CD4-positive, alpha-beta memory T cell (primary cell): ENCODE measurements around the gene SEC16A. TPM values are rescaled to one million over a fixed set of nuclear protein-coding genes. Genes with fewer than 3 reads are reported as not detected.

Experiments
- CTCF ChIA-PET: fragments of 350-600 bp; sonication (Branson Sonifier 250); formaldehyde crosslinking; loops from one replicate; lab custom pipeline; 2021; ENCODE audit warnings: inconsistent platforms; ENCODE audit not compliant: partially characterized antibody; lab: Charles Lee
- POLR2A ChIA-PET: fragments of 350-600 bp; sonication (Branson Sonifier 250); formaldehyde crosslinking; loops from one replicate; lab custom pipeline; 2021; ENCODE audit not compliant: partially characterized antibody; lab: Charles Lee
- DNase-seq, 5 donors: peaks; one replicate each; pipeline versions ENCODE4 v3.0.0 to v3.0.0-alpha.2; 2020 to 2022; ENCODE audit warnings: mixed read lengths in 1 of 5
- H3K27ac ChIP-seq: one replicate; pipeline ENCODE4 v1.7.0; 2013; ENCODE audit warnings: low read depth, low read length
- H3K27me3 ChIP-seq: 2 replicates; pipeline ENCODE4 v1.7.0; 2013; ENCODE audit warnings: mild to moderate bottlenecking, low read length, moderate library complexity; ENCODE audit not compliant: insufficient read depth
- H3K36me3 ChIP-seq: 2 replicates; pipeline ENCODE4 v1.7.0; 2013; ENCODE audit warnings: mild to moderate bottlenecking, low read length, moderate library complexity; ENCODE audit not compliant: insufficient read depth
- H3K4me1 ChIP-seq: 2 replicates; pipeline ENCODE4 v1.7.0; 2013; ENCODE audit warnings: mild to moderate bottlenecking, low read length, moderate library complexity; ENCODE audit not compliant: insufficient read depth
- H3K4me3 ChIP-seq, 2 donors: one replicate each; pipeline ENCODE4 v1.7.0; 2013; ENCODE audit warnings: low read length in 2 of 2, mild to moderate bottlenecking in 1 of 2
- H3K9me3 ChIP-seq, 2 donors: one replicate each; pipeline ENCODE4 v1.7.0; 2013; ENCODE audit warnings: low read length in 2 of 2, control low read depth in 1 of 2; ENCODE audit not compliant: control insufficient read depth in 1 of 2
- H3K27ac Mint-ChIP-seq, 7 donors: one replicate each; pipeline ENCODE4 v1.8.0; 2020 to 2021; ENCODE audit warnings: mixed read lengths in 7 of 7, mild to moderate bottlenecking in 6 of 7, inconsistent platforms in 3 of 7, moderate library complexity in 3 of 7
- H3K27me3 Mint-ChIP-seq, 2 donors: one replicate each; pipeline ENCODE4 v1.8.0; 2020 to 2021; ENCODE audit warnings: mixed read lengths in 2 of 2
- H3K36me3 Mint-ChIP-seq, 2 donors: one replicate each; pipeline ENCODE4 v1.8.0; 2020 to 2021; ENCODE audit warnings: mixed read lengths in 2 of 2, inconsistent platforms in 1 of 2, mild to moderate bottlenecking in 1 of 2
- H3K4me1 Mint-ChIP-seq, 4 donors: one replicate each; pipeline ENCODE4 v1.8.0; 2020 to 2021; ENCODE audit warnings: mixed read lengths in 4 of 4, mild to moderate bottlenecking in 1 of 4
- H3K4me3 Mint-ChIP-seq, 8 donors: one replicate each; pipeline ENCODE4 v1.8.0; 2020 to 2021; ENCODE audit warnings: mixed read lengths in 8 of 8, mild to moderate bottlenecking in 7 of 8, moderate library complexity in 6 of 8, inconsistent platforms in 3 of 8
- H3K9me3 Mint-ChIP-seq, 8 donors: one replicate each; pipeline ENCODE4 v1.8.0; 2020 to 2021; ENCODE audit warnings: mixed read lengths in 8 of 8, mild to moderate bottlenecking in 5 of 8, inconsistent platforms in 3 of 8, moderate library complexity in 1 of 8
- intact Hi-C: fragments of 100-400 bp; cut with micrococcal nuclease; formaldehyde crosslinking; loops from one replicate; pipeline ENCODE4 v1.15.1; 2023
- polyA plus RNA-seq, 2 donors: library from polyadenylated mRNA; unstranded; fragments of 300-500 nt; fragmentation: Illumina TruSeq; gene quantifications; one replicate each; pipeline ENCODE4 v1.2.3, GENCODE V29; 2021
- total RNA-seq, 2 experiments: library from RNA; stranded (reverse); gene quantifications; one replicate each; pipeline ENCODE4 v1.2.3, GENCODE V29; 2021

The SEC16A gene
- total and polyA plus RNA-seq, 4 experiments from 2014 or later: 6.6 to 87.7 (median 61.1) TPM

DNA sequence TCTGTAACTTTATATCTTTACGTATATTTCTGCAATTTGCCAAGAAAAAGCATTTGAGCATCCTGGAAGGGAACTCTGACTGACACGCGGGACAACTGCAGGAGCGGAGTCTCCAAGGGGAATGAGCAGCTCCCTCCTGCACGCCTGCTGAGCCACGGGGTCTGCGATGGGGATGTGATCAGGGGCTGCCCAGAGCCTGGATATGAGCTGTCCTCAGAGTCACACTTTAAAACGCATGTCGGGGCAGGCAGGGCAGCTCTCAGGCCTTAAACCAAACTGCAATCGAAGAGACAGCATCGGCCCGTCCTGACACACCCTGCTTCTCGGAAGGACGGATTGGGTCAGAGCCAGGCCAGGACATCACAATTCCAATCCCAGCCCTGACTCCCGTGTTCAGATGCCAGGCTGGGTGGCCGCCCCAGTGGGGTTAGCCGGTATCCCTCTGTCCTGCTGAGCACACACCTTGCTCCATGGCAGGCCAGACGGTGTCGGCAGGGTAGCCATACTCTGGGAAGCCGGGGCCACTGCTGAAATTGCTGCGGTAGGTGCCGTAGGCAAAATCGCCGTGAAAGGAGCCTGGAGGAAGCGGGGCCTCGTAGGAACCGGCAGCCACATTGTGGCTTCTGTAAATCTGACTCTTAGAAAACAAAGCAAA, 17.2 kb downstream of the SEC16A start:
- H3K4me1 ChIP-seq: no peaks in the 10 kb centered on the region
- no peak overlapping the region for H3K4me3 Mint-ChIP-seq
- no peaks in the 10 kb centered on the region for H3K9me3 ChIP-seq
- H3K36me3 Mint-ChIP-seq: peaks cover 29 to 81% of the 10 kb centered on the region in 2 donors
- H3K27me3 Mint-ChIP-seq: no peaks in the 10 kb centered on the region
- H3K9me3 Mint-ChIP-seq: peaks cover 0 to 2% (median 0%) of the 10 kb centered on the region in 8 donors
- intact Hi-C loops: no loop called here
- DNase-seq: peak in 1 of 5 donors; percentile 13
- ChIA-PET CTCF (no interaction called here), POLR2A (no interaction called here)
- no peaks in the 10 kb centered on the region for H3K27me3 ChIP-seq
- peaks cover 94% of the 10 kb centered on the region for H3K36me3 ChIP-seq
- no peak overlapping the region for H3K4me3 ChIP-seq
- H3K4me1 Mint-ChIP-seq: no peaks in the 10 kb centered on the region
- H3K27ac ChIP-seq: no peak overlapping the region
- no peak overlapping the region for H3K27ac Mint-ChIP-seq

DNA sequence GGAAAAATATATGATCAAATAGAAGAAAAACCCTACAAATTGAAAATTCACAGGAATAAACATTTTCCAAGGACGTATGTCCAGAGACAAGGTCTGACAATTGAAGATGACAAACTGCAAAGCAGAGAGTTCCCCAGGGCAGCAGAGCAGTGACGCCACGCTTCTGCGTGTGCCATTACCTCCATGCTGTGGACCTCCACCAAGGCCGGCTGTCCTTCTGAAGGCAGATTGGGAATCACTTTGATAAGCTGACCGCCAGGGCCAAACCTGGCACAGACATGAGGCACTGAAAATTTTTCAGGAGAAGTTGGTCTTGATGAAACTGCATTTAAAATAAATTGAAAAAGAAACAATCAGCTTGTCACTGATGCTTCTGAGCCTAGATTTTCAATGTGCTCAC, 18.6 kb downstream of the SEC16A start:
- no peak overlapping the region for H3K4me3 ChIP-seq
- no peaks in the 10 kb centered on the region for H3K4me1 Mint-ChIP-seq
- ChIA-PET CTCF (no interaction called here), POLR2A (no interaction called here)
- no peaks in the 10 kb centered on the region for H3K27me3 ChIP-seq
- intact Hi-C loops: no loop called here
- H3K36me3 Mint-ChIP-seq: peaks cover 35 to 79% of the 10 kb centered on the region in 2 donors
- H3K9me3 Mint-ChIP-seq: peaks cover 0 to 2% (median 0%) of the 10 kb centered on the region in 8 donors
- no peak overlapping the region for H3K27ac Mint-ChIP-seq
- no peaks in the 10 kb centered on the region for H3K27me3 Mint-ChIP-seq
- H3K27ac ChIP-seq: no peak overlapping the region
- H3K4me3 Mint-ChIP-seq: no peak overlapping the region
- H3K9me3 ChIP-seq: no peaks in the 10 kb centered on the region
- peaks cover 90% of the 10 kb centered on the region for H3K36me3 ChIP-seq
- no peak for DNase-seq
- no peaks in the 10 kb centered on the region for H3K4me1 ChIP-seq

DNA sequence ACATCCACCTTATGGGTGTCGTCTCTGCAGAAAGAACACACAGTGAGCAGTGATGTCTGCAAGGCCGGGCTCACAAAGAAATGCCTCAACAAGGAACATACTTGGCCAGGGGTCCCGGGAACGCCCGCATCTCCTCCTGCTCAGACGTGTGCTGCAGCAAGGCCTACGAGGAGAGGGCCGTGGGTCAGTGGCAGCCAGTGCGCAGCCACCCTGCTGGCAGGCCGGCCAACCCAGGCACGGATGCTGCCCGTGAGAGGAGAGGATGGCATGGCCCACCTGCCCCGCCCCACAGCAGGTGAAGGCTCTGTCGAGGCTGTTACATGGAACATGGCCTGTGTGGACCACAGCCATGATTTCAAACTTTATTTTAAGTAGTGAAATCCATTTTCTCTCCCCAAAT, 19.3 kb downstream of the SEC16A start:
- H3K36me3 ChIP-seq: peaks cover 89% of the 10 kb centered on the region

DNA sequence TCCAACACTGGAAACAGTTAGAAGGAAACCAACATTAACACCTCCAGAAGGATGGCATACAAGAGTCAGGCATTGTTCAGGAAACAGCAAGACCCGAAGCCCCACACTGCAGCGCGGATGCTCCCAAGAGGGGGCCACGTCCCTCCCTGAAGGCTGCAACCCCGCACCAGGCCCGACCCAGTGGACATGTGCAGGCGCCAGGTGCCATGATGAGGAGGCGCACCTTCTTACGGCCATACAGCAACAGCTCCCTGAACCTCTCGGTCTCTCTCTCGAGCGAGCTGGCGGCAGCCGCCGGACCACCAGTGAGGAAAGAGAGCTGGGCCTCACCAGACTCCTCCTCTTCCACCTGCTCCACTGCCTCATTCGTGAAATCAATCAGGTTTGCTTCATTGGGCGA, 20.2 kb downstream of the SEC16A start:
- H3K36me3 Mint-ChIP-seq: peaks cover 39 to 81% of the 10 kb centered on the region in 2 donors
- H3K9me3 Mint-ChIP-seq: peaks cover 0 to 2% (median 0%) of the 10 kb centered on the region in 8 donors
- H3K4me1 ChIP-seq: no peaks in the 10 kb centered on the region
- no peaks in the 10 kb centered on the region for H3K4me1 Mint-ChIP-seq
- H3K27me3 ChIP-seq: no peaks in the 10 kb centered on the region
- no peak overlapping the region for H3K4me3 Mint-ChIP-seq
- no peaks in the 10 kb centered on the region for H3K27me3 Mint-ChIP-seq
- POLR2A ChIA-PET: no interaction called here
- peaks cover 90% of the 10 kb centered on the region for H3K36me3 ChIP-seq
- peak in 1 of 5 donors; percentile 28 for DNase-seq
- H3K4me3 ChIP-seq: no peak overlapping the region
- H3K27ac Mint-ChIP-seq: no peak overlapping the region
- CTCF ChIA-PET: interaction anchor here (0.7 kb wide), 1 partner anchor 23 kb away, joined by 3 read pairs; no protein-coding TSS in a partner anchor
- H3K27ac ChIP-seq: no peak overlapping the region
- H3K9me3 ChIP-seq: no peaks in the 10 kb centered on the region
- intact Hi-C loops: no loop called here

More for the DNA sequence above, 19.3 kb downstream of the SEC16A start:
- H3K36me3 Mint-ChIP-seq: peaks cover 42 to 80% of the 10 kb centered on the region in 2 donors
- Histone ChIP-seq H3K4me1 (no peaks in the 10 kb centered on the region), H3K4me3 (no peak overlapping the region), H3K27ac (no peak overlapping the region), H3K27me3 (no peaks in the 10 kb centered on the region), H3K9me3 (no peaks in the 10 kb centered on the region)
- H3K27ac Mint-ChIP-seq: no peak overlapping the region
- H3K27me3 Mint-ChIP-seq: no peaks in the 10 kb centered on the region
- intact Hi-C loops: no loop called here
- no peak overlapping the region for H3K4me3 Mint-ChIP-seq
- H3K9me3 Mint-ChIP-seq: peaks cover 0 to 2% (median 0%) of the 10 kb centered on the region in 8 donors
- DNase-seq: no peak
- POLR2A ChIA-PET: no interaction called here
- H3K4me1 Mint-ChIP-seq: no peaks in the 10 kb centered on the region
- CTCF ChIA-PET: no interaction called here

DNA sequence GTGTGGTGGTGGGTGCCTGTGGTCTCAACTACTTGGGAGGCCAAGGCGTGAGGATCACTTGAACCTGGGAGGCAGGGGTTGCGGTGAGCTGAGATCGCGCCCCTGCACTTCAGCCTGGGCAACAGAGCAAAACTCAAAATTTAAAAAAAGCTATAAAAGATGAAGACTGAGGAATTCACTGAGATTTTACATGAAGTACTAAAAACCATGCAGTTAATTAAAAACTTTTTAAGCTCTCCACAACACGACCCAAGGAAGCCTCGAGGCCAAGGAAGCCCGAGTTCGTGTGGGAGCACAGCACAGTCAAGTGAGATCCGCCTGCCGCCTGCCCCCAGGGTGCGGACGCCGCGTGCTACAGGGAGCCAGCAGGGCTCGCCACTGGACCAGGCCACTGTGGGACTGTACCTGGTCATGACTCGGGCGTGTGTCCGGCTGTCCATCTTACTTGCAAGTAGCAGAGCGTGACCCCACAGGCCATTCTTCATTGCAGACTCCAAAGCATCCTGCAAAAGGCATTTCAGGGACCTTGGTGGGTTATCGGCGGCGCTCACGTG, 22.0 kb downstream of the SEC16A start:
- Histone ChIP-seq H3K9me3 (no peaks in the 10 kb centered on the region), H3K27me3 (no peaks in the 10 kb centered on the region), H3K36me3 (peaks cover 90% of the 10 kb centered on the region), H3K4me1 (no peaks in the 10 kb centered on the region), H3K4me3 (no peak overlapping the region), H3K27ac (no peak overlapping the region)
- H3K4me3 Mint-ChIP-seq: no peak overlapping the region
- H3K4me1 Mint-ChIP-seq: no peaks in the 10 kb centered on the region
- POLR2A ChIA-PET: no interaction called here
- intact Hi-C loops: no loop called here
- no peaks in the 10 kb centered on the region for H3K27me3 Mint-ChIP-seq
- CTCF ChIA-PET: interaction anchor here (1.1 kb wide), 1 partner anchor 171 kb away, joined by 3 read pairs; no protein-coding TSS in a partner anchor
- peaks cover 39 to 84% of the 10 kb centered on the region in 2 donors for H3K36me3 Mint-ChIP-seq
- no peaks in the 10 kb centered on the region for H3K9me3 Mint-ChIP-seq
- peak in 1 of 5 donors; percentile 17 for DNase-seq
- H3K27ac Mint-ChIP-seq: no peak overlapping the region

DNA sequence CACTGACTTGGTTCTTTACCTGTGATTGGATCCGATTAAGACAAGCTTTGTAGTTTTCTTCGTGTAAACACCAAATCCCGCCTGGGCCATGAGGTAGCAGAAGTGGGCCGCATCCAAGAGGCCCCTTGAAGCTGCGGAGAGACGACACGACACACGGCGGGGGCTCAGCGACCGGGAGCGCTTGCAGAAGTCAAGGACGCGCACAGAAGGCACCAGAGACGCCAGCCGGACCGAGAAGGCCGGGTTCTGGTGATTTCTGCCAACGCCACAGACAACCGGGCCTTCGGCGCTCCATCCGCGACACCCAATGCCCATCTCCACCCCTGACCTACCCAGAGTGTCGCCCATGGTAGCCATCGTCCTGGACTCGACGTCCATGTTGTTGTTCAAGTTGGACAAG, 23.4 kb downstream of the SEC16A start:
- Mint-ChIP-seq H3K27me3 (no peaks in the 10 kb centered on the region), H3K9me3 (no peaks in the 10 kb centered on the region), H3K4me1 (peaks cover 0 to 1% (median 0%) of the 10 kb centered on the region in 4 donors), H3K4me3 (no peak overlapping the region), H3K27ac (no peak overlapping the region), H3K36me3 (peaks cover 41 to 82% of the 10 kb centered on the region in 2 donors)
- DNase-seq: peak in 1 of 5 donors; percentile 30
- no peaks in the 10 kb centered on the region for H3K27me3 ChIP-seq
- ChIA-PET CTCF (interaction anchor here (1.1 kb wide), 1 partner anchor 21 kb away, joined by 3 read pairs; no protein-coding TSS in a partner anchor), POLR2A (no interaction called here)
- no peak overlapping the region for H3K27ac ChIP-seq
- peaks cover 89% of the 10 kb centered on the region for H3K36me3 ChIP-seq
- H3K9me3 ChIP-seq: no peaks in the 10 kb centered on the region
- no peaks in the 10 kb centered on the region for H3K4me1 ChIP-seq
- H3K4me3 ChIP-seq: no peak overlapping the region
- intact Hi-C loops: no loop called here

DNA sequence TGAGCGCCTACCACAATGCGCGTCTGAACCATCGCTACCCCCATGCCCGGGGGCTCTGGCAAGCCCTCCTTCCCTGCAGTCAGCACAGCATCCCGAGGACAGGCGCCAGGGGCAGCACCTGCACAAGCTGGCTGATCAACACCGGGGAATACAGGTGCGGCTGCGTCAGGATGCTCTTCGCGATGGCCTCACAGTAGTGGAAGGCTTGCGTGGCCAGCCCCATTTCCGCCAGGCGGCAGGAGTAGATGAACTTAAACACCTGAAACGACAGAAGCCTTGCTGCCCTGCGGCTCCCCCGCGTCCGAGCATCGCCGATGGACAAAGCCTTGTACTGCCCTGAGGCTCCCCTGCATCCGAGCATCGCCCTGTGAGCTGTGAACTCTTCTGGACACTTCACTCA, 25.5 kb downstream of the SEC16A start:
- H3K9me3 Mint-ChIP-seq: no peaks in the 10 kb centered on the region
- peaks cover 43 to 77% of the 10 kb centered on the region in 2 donors for H3K36me3 Mint-ChIP-seq
- peaks cover 0 to 3% (median under 1%) of the 10 kb centered on the region in 4 donors for H3K4me1 Mint-ChIP-seq
- peak overlapping the region in 1 of 7 donors; percentile 41 for H3K27ac Mint-ChIP-seq
- no peak overlapping the region for H3K27ac ChIP-seq
- peaks cover 83% of the 10 kb centered on the region for H3K36me3 ChIP-seq
- H3K4me3 Mint-ChIP-seq: no peak overlapping the region
- no peaks in the 10 kb centered on the region for H3K4me1 ChIP-seq
- no peaks in the 10 kb centered on the region for H3K27me3 ChIP-seq
- POLR2A ChIA-PET: interaction anchor here (0.6 kb wide), 1 partner anchor 12 kb away, joined by 3 read pairs; no protein-coding TSS in a partner anchor
- intact Hi-C loops: no loop called here
- H3K9me3 ChIP-seq: no peaks in the 10 kb centered on the region
- H3K4me3 ChIP-seq: no peak overlapping the region
- peak in 1 of 5 donors; percentile 11 for DNase-seq
- no peaks in the 10 kb centered on the region for H3K27me3 Mint-ChIP-seq
- CTCF ChIA-PET: interaction anchor here (1.6 kb wide), 1 partner anchor 12 kb away, joined by 3 read pairs; no protein-coding TSS in a partner anchor
